H9 (cell line): ENCODE data around the gene PLS1. TPM values are rescaled to one million over a fixed set of nuclear protein-coding genes. Genes with fewer than 3 reads are reported as not detected.

Experiments used
- DNase-seq: peaks from one replicate; pipeline ENCODE4 v3.0.0-alpha.2; 2017
- H2AFZ ChIP-seq: one replicate; pipeline ENCODE4 v1.6.1; 2013; ENCODE audit warnings: mild to moderate bottlenecking, low read length, control low read depth, moderate library complexity
- H2AK5ac ChIP-seq: 2 replicates; pipeline ENCODE4 v1.6.1; 2013; ENCODE audit warnings: low read length, control low read depth, mixed read lengths; ENCODE audit not compliant: insufficient read length
- H2BK120ac ChIP-seq: one replicate; pipeline ENCODE4 v1.6.1; 2013; ENCODE audit warnings: low read depth, mild to moderate bottlenecking, low read length, control low read depth, inconsistent platforms; ENCODE audit not compliant: poor library complexity, severe bottlenecking
- H2BK12ac ChIP-seq: 2 replicates; pipeline ENCODE4 v1.6.1; 2013; ENCODE audit warnings: low read length, control low read depth, mixed read lengths, low read depth; ENCODE audit not compliant: insufficient read length
- H2BK15ac ChIP-seq: 2 replicates; pipeline ENCODE4 v1.6.1; 2013; ENCODE audit warnings: low read depth, low read length, control low read depth
- H2BK20ac ChIP-seq: one replicate; pipeline ENCODE4 v1.6.1; 2013; ENCODE audit warnings: low read depth, mild to moderate bottlenecking, low read length, control low read depth, inconsistent platforms; ENCODE audit not compliant: poor library complexity, severe bottlenecking
- H2BK5ac ChIP-seq: 2 replicates; pipeline ENCODE4 v1.6.1; 2013; ENCODE audit warnings: low read length, control low read depth, mixed read lengths; ENCODE audit not compliant: insufficient read length
- H3K14ac ChIP-seq: 2 replicates; pipeline ENCODE4 v1.6.1; 2013; ENCODE audit warnings: low read length, control low read depth; ENCODE audit not compliant: insufficient read depth
- H3K18ac ChIP-seq: 2 replicates; pipeline ENCODE4 v1.6.1; 2013; ENCODE audit warnings: low read depth, mild to moderate bottlenecking, mixed read lengths, low read length, control low read depth; ENCODE audit not compliant: insufficient read length
- H3K23ac ChIP-seq: 2 replicates; pipeline ENCODE4 v1.6.1; 2013; ENCODE audit warnings: low read length, control low read depth, mixed read lengths, low read depth; ENCODE audit not compliant: insufficient read length
- H3K23me2 ChIP-seq: 2 replicates; pipeline ENCODE4 v1.6.1; 2013; ENCODE audit warnings: low read depth, mild to moderate bottlenecking, mixed read lengths, low read length, control low read depth; ENCODE audit not compliant: insufficient read length, poor library complexity, severe bottlenecking
- H3K27ac ChIP-seq: 2 replicates; pipeline ENCODE4 v1.5.1; 2013; ENCODE audit warnings: low read length, control low read depth, mixed read lengths, low read depth; ENCODE audit not compliant: insufficient read length
- H3K27me3 ChIP-seq: 2 replicates; pipeline ENCODE4 v1.6.1; 2013; ENCODE audit warnings: low read length, control low read depth, inconsistent platforms; ENCODE audit not compliant: insufficient read depth
- H3K4ac ChIP-seq: 2 replicates; pipeline ENCODE4 v1.6.1; 2013; ENCODE audit warnings: low read depth, mild to moderate bottlenecking, control low read depth, inconsistent platforms, low read length, moderate library complexity
- H3K4me1 ChIP-seq: 2 replicates; pipeline ENCODE4 v1.6.1; 2013; ENCODE audit warnings: low read length, control low read depth, inconsistent platforms; ENCODE audit not compliant: insufficient read depth
- H3K4me2 ChIP-seq: 2 replicates; pipeline ENCODE4 v1.6.1; 2013; ENCODE audit warnings: low read length, control low read depth, mixed read lengths; ENCODE audit not compliant: insufficient read length, insufficient read depth
- H3K56ac ChIP-seq: 2 replicates; pipeline ENCODE4 v1.6.1; 2013; ENCODE audit warnings: low read depth, mild to moderate bottlenecking, mixed read lengths, low read length, control low read depth; ENCODE audit not compliant: insufficient read length
- H3K79me1 ChIP-seq: 2 replicates; pipeline ENCODE4 v1.6.1; 2013; ENCODE audit warnings: low read depth, mild to moderate bottlenecking, moderate library complexity, low read length, control low read depth, inconsistent platforms; ENCODE audit not compliant: insufficient read depth, poor library complexity, severe bottlenecking
- H3K79me2 ChIP-seq: 2 replicates; pipeline ENCODE4 v1.6.1; 2013; ENCODE audit warnings: low read length, control low read depth, inconsistent platforms; ENCODE audit not compliant: insufficient read depth
- H3K9ac ChIP-seq: 2 replicates; pipeline ENCODE4 v1.6.1; 2013; ENCODE audit warnings: low read length, control low read depth, mixed read lengths; ENCODE audit not compliant: insufficient read length; ENCODE audit errors: extremely low read depth
- H3K9me3 ChIP-seq: one replicate; pipeline ENCODE4 v1.6.1; 2013; ENCODE audit warnings: low read depth, low read length, inconsistent platforms; ENCODE audit not compliant: control insufficient read depth
- H3T11ph ChIP-seq: one replicate; pipeline ENCODE4 v1.6.1; 2013; ENCODE audit warnings: mild to moderate bottlenecking, low read length, control low read depth, inconsistent platforms
- H4K20me1 ChIP-seq: one replicate; pipeline ENCODE4 v1.6.1; 2013; ENCODE audit not compliant: control insufficient read depth, insufficient read length, insufficient read depth
- H4K5ac ChIP-seq: 2 replicates; pipeline ENCODE4 v1.6.1; 2013; ENCODE audit warnings: low read depth, mild to moderate bottlenecking, mixed read lengths, low read length, control low read depth; ENCODE audit not compliant: insufficient read length
- H4K8ac ChIP-seq: replicated peaks from 2 replicates; pipeline ENCODE4 v1.6.1; 2013; ENCODE audit warnings: low read length, control low read depth, mixed read lengths, low read depth; ENCODE audit not compliant: insufficient read length
- H4K91ac ChIP-seq: 2 replicates; pipeline ENCODE4 v1.6.1; 2013; ENCODE audit warnings: low read depth, mild to moderate bottlenecking, moderate library complexity, mixed read lengths, low read length, control low read depth; ENCODE audit not compliant: insufficient read length
- H3K27ac Mint-ChIP-seq, 3 experiments: 2 replicates in 2 of 3; 3 replicates in 1 of 3; pipeline ENCODE4 v1.8.0; 2020 to 2021; ENCODE audit warnings: mixed read lengths in 3 of 3, mild to moderate bottlenecking in 1 of 3, moderate library complexity in 1 of 3
- H3K27me3 Mint-ChIP-seq: 2 replicates; pipeline ENCODE4 v1.8.0; 2021; ENCODE audit warnings: low read depth, mild to moderate bottlenecking, moderate library complexity, mixed read lengths
- H3K36me3 Mint-ChIP-seq, 3 experiments: 2 replicates in 2 of 3; 3 replicates in 1 of 3; pipeline ENCODE4 v1.8.0; 2020 to 2021; ENCODE audit warnings: low read depth in 3 of 3, mixed read lengths in 3 of 3; ENCODE audit not compliant: insufficient read depth in 1 of 3
- H3K4me1 Mint-ChIP-seq, 2 experiments: 2 replicates each; pipeline ENCODE4 v1.8.0; 2020; ENCODE audit warnings: mixed read lengths in 2 of 2
- H3K4me3 Mint-ChIP-seq, 2 experiments: 2 replicates in 1 of 2; 3 replicates in 1 of 2; pipeline ENCODE4 v1.8.0; 2020 to 2021; ENCODE audit warnings: mild to moderate bottlenecking in 2 of 2, mixed read lengths in 2 of 2, moderate library complexity in 1 of 2
- H3K9me3 Mint-ChIP-seq, 2 experiments: 2 replicates in 1 of 2; 3 replicates in 1 of 2; pipeline ENCODE4 v1.8.0; 2020; ENCODE audit warnings: mild to moderate bottlenecking in 2 of 2, mixed read lengths in 2 of 2, moderate library complexity in 1 of 2
- WGBS: extraction: QIAGEN DNeasy Blood & Tissue Kit; methylation state at CpG from one replicate; pipeline ENCODE4 v1.1.7; 2013; ENCODE audit warnings: missing lambda C conversion rate, low lambda C conversion rate, mixed read lengths; ENCODE audit not compliant: insufficient read length; ENCODE audit errors: extremely low coverage; 5-methylcytosine and 5-hydroxymethylcytosine counted together
- total RNA-seq: library from RNA; stranded (reverse); gene quantifications from 2 replicates; pipeline ENCODE4 v1.2.1, GENCODE V29; 2021
- TF ChIP-seq, protein P1 (sequence below): fragments of 200-600 bp; sonication (generic); conservative IDR thresholded peaks from 3 replicates; pipeline ENCODE4 v1.8.0; 2021; ENCODE audit warnings: antibody characterized with exemption, mild to moderate bottlenecking

Gene PLS1
- total RNA-seq, 1 experiment from 2014 or later: 20.4 TPM

DNA sequence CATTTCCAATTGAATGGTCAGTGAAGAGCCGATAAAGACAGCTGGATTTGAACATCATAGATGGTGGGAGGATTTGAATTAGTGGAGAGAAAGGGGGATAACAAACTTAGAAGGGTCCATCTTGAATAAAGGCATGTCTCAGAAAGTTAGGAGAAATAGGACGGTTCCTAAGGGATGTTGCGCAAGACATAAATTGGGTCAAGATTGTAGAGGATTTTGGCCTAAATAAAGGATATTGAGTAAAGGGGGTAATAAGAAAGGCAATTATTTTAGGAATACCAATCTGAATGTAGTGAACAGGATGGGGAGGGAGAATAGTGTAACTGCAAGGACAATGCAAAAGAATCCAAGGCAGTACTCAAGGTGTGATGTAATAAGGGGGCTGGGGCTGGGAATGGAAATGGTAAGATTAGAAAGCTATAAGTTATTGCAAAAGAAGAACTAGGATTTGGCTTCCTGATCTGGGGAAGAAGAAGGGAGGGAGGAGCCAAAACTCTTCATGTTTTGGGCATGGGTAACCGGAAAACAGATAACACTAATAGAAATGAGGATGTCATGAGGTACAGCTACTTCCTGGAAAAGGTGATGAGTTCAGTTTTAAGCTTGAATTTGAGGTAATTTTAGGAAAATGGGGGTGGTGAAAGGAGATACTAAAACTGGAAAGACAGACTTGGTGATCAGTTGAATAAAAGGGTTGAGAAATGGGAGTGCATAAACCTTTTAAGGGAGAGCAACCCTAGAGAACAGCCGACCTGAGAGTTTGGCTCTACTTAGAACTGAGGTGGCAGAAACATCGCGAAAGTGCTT, 110.3 kb downstream of the PLS1 start:
- Histone ChIP-seq H3K23me2 (no peaks in the 10 kb centered on the region), H2AFZ (no peak overlapping the region), H3K14ac (no peak overlapping the region), H4K20me1 (no peaks in the 10 kb centered on the region), H3K4me2 (no peak overlapping the region), H2AK5ac (no peak overlapping the region), H3K9ac (no peak overlapping the region), H2BK120ac (no peak overlapping the region), H3K9me3 (no peaks in the 10 kb centered on the region), H4K5ac (no peak overlapping the region), H3K27ac (no peak overlapping the region), H3K4ac (no peak overlapping the region), H3K27me3 (no peaks in the 10 kb centered on the region), H3K79me2 (no peaks in the 10 kb centered on the region), H2BK20ac (no peak overlapping the region), H3K4me1 (no peaks in the 10 kb centered on the region), H3K56ac (no peak overlapping the region), H3T11ph (no peak overlapping the region), H2BK12ac (no peak overlapping the region), H4K91ac (no peak overlapping the region), H2BK5ac (no peak overlapping the region), H2BK15ac (no peak overlapping the region), H3K18ac (no peak overlapping the region), H4K8ac (no peak overlapping the region), H3K79me1 (no peaks in the 10 kb centered on the region), H3K23ac (no peak overlapping the region)
- Mint-ChIP-seq H3K36me3 (no peaks in the 10 kb centered on the region), H3K27ac (no peak overlapping the region; a peak in 1 of 7 replicates), H3K27me3 (no peaks in the 10 kb centered on the region), H3K9me3 (no peaks in the 10 kb centered on the region), H3K4me3 (no peak overlapping the region), H3K4me1 (no peaks in the 10 kb centered on the region)
- WGBS: no CpG with 5 or more reads among the region's 7 CpGs
- TF ChIP-seq, protein P1, sequence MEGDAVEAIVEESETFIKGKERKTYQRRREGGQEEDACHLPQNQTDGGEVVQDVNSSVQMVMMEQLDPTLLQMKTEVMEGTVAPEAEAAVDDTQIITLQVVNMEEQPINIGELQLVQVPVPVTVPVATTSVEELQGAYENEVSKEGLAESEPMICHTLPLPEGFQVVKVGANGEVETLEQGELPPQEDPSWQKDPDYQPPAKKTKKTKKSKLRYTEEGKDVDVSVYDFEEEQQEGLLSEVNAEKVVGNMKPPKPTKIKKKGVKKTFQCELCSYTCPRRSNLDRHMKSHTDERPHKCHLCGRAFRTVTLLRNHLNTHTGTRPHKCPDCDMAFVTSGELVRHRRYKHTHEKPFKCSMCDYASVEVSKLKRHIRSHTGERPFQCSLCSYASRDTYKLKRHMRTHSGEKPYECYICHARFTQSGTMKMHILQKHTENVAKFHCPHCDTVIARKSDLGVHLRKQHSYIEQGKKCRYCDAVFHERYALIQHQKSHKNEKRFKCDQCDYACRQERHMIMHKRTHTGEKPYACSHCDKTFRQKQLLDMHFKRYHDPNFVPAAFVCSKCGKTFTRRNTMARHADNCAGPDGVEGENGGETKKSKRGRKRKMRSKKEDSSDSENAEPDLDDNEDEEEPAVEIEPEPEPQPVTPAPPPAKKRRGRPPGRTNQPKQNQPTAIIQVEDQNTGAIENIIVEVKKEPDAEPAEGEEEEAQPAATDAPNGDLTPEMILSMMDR: no peak
- no peak for DNase-seq
